Measurements from ENCODE around the gene USP53.

USP53 gene

DNA sequence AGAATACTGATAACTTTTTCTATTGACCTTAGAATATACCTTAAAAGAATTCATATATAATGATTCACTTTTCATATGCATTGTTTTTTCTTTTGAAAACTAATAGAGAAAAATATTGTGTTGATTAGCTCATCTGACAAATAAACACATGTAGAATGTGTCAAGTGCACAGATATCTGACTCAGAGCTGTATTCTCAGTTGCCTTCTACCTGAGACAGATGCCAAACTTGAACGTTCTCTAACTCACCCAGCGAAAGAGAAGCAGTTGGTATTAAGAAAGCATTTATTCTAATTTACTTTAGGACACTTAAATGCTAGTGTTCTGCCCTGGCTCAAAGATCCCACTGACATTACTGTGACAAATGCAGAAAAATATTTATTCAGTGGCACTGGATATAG is 28.1 kb downstream of the USP53 start:
- ATAC-seq, result no peak
- TF ChIP-seq, protein P1, sequence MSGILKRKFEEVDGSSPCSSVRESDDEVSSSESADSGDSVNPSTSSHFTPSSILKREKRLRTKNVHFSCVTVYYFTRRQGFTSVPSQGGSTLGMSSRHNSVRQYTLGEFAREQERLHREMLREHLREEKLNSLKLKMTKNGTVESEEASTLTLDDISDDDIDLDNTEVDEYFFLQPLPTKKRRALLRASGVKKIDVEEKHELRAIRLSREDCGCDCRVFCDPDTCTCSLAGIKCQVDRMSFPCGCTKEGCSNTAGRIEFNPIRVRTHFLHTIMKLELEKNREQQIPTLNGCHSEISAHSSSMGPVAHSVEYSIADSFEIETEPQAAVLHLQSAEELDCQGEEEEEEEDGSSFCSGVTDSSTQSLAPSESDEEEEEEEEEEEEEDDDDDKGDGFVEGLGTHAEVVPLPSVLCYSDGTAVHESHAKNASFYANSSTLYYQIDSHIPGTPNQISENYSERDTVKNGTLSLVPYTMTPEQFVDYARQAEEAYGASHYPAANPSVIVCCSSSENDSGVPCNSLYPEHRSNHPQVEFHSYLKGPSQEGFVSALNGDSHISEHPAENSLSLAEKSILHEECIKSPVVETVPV (CRISPR knock-in tag; IDR thresholded peaks at IDR 0.05), result no peak
- no peak for TF ChIP-seq ZFP3 (CRISPR knock-in tag; IDR thresholded peaks at IDR 0.05)

DNA sequence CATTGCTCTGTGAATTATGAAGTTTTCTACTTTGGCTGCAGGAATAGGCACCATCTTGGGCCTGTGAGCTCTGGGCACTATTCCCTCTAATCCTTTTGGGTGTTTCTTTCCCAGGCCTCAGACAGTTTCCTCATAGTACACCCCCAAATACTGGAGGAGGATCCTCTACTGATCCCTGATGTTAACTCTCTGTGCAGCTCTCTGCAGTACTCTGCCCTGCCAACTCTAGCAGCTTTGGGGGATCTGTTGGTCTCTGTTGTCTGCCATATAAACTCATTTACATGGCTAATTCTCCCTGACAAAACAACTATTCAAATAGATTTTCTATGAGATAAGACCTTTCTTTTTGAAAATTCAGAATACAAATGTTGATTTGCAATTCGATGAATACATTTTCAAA is 29.9 kb downstream of the USP53 start:
- TF ChIP-seq CSDC2 (CRISPR knock-in tag; IDR thresholded peaks at IDR 0.05), result no peak
- TF ChIP-seq, protein P1 (CRISPR knock-in tag; IDR thresholded peaks at IDR 0.05), result no peak
- TF ChIP-seq, protein P2, sequence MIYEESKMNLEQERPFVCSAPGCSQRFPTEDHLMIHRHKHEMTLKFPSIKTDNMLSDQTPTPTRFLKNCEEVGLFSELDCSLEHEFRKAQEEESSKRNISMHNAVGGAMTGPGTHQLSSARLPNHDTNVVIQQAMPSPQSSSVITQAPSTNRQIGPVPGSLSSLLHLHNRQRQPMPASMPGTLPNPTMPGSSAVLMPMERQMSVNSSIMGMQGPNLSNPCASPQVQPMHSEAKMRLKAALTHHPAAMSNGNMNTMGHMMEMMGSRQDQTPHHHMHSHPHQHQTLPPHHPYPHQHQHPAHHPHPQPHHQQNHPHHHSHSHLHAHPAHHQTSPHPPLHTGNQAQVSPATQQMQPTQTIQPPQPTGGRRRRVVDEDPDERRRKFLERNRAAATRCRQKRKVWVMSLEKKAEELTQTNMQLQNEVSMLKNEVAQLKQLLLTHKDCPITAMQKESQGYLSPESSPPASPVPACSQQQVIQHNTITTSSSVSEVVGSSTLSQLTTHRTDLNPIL (CRISPR knock-in tag; IDR thresholded peaks at IDR 0.05; ENCODE audit: low read depth), result no peak
- no peak for TF ChIP-seq ZNF565 (CRISPR knock-in tag; conservative IDR thresholded peaks at IDR 0.05; ENCODE audit: low read depth)
- TF ChIP-seq ZFP3 (CRISPR knock-in tag; IDR thresholded peaks at IDR 0.05), result no peak
- TF ChIP-seq, protein P3, sequence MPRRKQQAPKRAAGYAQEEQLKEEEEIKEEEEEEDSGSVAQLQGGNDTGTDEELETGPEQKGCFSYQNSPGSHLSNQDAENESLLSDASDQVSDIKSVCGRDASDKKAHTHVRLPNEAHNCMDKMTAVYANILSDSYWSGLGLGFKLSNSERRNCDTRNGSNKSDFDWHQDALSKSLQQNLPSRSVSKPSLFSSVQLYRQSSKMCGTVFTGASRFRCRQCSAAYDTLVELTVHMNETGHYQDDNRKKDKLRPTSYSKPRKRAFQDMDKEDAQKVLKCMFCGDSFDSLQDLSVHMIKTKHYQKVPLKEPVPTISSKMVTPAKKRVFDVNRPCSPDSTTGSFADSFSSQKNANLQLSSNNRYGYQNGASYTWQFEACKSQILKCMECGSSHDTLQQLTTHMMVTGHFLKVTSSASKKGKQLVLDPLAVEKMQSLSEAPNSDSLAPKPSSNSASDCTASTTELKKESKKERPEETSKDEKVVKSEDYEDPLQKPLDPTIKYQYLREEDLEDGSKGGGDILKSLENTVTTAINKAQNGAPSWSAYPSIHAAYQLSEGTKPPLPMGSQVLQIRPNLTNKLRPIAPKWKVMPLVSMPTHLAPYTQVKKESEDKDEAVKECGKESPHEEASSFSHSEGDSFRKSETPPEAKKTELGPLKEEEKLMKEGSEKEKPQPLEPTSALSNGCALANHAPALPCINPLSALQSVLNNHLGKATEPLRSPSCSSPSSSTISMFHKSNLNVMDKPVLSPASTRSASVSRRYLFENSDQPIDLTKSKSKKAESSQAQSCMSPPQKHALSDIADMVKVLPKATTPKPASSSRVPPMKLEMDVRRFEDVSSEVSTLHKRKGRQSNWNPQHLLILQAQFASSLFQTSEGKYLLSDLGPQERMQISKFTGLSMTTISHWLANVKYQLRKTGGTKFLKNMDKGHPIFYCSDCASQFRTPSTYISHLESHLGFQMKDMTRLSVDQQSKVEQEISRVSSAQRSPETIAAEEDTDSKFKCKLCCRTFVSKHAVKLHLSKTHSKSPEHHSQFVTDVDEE (CRISPR knock-in tag; IDR thresholded peaks at IDR 0.05), result no peak
- TF ChIP-seq, protein P4, sequence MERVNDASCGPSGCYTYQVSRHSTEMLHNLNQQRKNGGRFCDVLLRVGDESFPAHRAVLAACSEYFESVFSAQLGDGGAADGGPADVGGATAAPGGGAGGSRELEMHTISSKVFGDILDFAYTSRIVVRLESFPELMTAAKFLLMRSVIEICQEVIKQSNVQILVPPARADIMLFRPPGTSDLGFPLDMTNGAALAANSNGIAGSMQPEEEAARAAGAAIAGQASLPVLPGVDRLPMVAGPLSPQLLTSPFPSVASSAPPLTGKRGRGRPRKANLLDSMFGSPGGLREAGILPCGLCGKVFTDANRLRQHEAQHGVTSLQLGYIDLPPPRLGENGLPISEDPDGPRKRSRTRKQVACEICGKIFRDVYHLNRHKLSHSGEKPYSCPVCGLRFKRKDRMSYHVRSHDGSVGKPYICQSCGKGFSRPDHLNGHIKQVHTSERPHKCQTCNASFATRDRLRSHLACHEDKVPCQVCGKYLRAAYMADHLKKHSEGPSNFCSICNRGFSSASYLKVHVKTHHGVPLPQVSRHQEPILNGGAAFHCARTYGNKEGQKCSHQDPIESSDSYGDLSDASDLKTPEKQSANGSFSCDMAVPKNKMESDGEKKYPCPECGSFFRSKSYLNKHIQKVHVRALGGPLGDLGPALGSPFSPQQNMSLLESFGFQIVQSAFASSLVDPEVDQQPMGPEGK (CRISPR knock-in tag; IDR thresholded peaks at IDR 0.05; ENCODE audit: borderline replicate concordance), result no peak
- TF ChIP-seq PPARA (CRISPR knock-in tag; IDR thresholded peaks at IDR 0.05; ENCODE audit: borderline replicate concordance), result no peak
- no peak for TF ChIP-seq RARB (CRISPR knock-in tag; IDR thresholded peaks at IDR 0.05)
- no peak for TF ChIP-seq ZNF70 (CRISPR knock-in tag; IDR thresholded peaks at IDR 0.05)
- TF ChIP-seq TCF4 (CRISPR knock-in tag; IDR thresholded peaks at IDR 0.05; ENCODE audit: borderline replicate concordance), result no peak
- TF ChIP-seq, protein P5, sequence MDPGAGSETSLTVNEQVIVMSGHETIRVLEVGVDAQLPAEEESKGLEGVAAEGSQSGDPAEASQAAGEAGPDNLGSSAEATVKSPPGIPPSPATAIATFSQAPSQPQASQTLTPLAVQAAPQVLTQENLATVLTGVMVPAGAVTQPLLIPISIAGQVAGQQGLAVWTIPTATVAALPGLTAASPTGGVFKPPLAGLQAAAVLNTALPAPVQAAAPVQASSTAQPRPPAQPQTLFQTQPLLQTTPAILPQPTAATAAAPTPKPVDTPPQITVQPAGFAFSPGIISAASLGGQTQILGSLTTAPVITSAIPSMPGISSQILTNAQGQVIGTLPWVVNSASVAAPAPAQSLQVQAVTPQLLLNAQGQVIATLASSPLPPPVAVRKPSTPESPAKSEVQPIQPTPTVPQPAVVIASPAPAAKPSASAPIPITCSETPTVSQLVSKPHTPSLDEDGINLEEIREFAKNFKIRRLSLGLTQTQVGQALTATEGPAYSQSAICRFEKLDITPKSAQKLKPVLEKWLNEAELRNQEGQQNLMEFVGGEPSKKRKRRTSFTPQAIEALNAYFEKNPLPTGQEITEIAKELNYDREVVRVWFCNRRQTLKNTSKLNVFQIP (CRISPR knock-in tag; IDR thresholded peaks at IDR 0.05; ENCODE audit: borderline replicate concordance, low read depth), result no peak
- TF ChIP-seq ISL1 (CRISPR knock-in tag; IDR thresholded peaks at IDR 0.05), result no peak
- TF ChIP-seq OSR1 (CRISPR knock-in tag; IDR thresholded peaks at IDR 0.05), result no peak
- no peak for TF ChIP-seq BACH2 (CRISPR knock-in tag; IDR thresholded peaks at IDR 0.05; ENCODE audit: borderline replicate concordance)
- no peak for TF ChIP-seq ZC3H10 (CRISPR knock-in tag; IDR thresholded peaks at IDR 0.05)
- TF ChIP-seq ARNTL (CRISPR knock-in tag; IDR thresholded peaks at IDR 0.05; ENCODE audit: borderline replicate concordance, low read depth), result no peak
- no peak for TF ChIP-seq ZNF8 (CRISPR knock-in tag; IDR thresholded peaks at IDR 0.05)
- TF ChIP-seq ZFP30 (CRISPR knock-in tag; IDR thresholded peaks at IDR 0.05), result no peak

DNA sequence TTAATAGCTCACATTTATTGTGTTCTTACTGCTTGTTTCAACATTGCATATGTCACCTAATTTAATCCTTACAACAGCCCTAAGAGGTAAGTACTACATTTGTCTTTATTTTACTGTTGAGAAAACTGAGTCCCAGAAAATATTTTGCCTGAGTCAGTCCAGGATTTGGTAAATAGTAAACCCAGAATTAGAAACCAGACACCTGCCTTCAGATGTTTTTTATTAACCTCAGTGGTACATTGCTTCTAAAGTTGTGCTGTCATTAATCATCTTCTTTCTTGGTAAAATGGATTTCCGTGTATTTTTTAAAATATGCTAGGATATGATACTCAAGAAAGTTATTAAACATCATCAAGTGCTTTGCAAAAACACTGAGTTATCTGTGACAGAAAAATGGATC is 31.4 kb downstream of the USP53 start:
- no peak for ATAC-seq
- TF ChIP-seq, protein P4 (CRISPR knock-in tag; IDR thresholded peaks at IDR 0.05; ENCODE audit: borderline replicate concordance), result no peak
- no peak for TF ChIP-seq ARNTL (CRISPR knock-in tag; IDR thresholded peaks at IDR 0.05; ENCODE audit: borderline replicate concordance, low read depth)
- TF ChIP-seq, protein P5 (CRISPR knock-in tag; IDR thresholded peaks at IDR 0.05; ENCODE audit: borderline replicate concordance, low read depth), result no peak
- no peak for TF ChIP-seq ZC3H10 (CRISPR knock-in tag; IDR thresholded peaks at IDR 0.05)
- TF ChIP-seq RARB (CRISPR knock-in tag; IDR thresholded peaks at IDR 0.05), result no peak
- TF ChIP-seq BACH2 (CRISPR knock-in tag; IDR thresholded peaks at IDR 0.05; ENCODE audit: borderline replicate concordance), result no peak
- no peak for TF ChIP-seq OSR1 (CRISPR knock-in tag; IDR thresholded peaks at IDR 0.05)
- no peak for TF ChIP-seq SNAI2 (CRISPR knock-in tag; IDR thresholded peaks at IDR 0.05)

More for the DNA sequence above, 29.9 kb downstream of the USP53 start:
- no peak for ATAC-seq
